H1 (cell line): ENCODE results near the gene MIER3. TPM values are rescaled to one million over a fixed set of nuclear protein-coding genes. Genes with fewer than 3 reads are reported as not detected.

ENCODE experiments used
- JUND ChIP-seq: IDR thresholded peaks from 2 replicates; pipeline ENCODE4 v1.6.1; 2011; ENCODE audit warnings: mild to moderate bottlenecking, improper control_type of control experiment, low read length
- KDM1A ChIP-seq: fragments of 200-600, 300-600 bp; sonication (generic); IDR thresholded peaks from 2 replicates; pipeline ENCODE4 v1.7.1; 2016; ENCODE audit warnings: mild to moderate bottlenecking, low read length, borderline replicate concordance
- RNF2 ChIP-seq: fragments of 200-900, 300-1000 bp; sonication (generic); IDR thresholded peaks from 2 replicates; pipeline ENCODE4 v1.7.1; 2016; ENCODE audit warnings: borderline replicate concordance, low read depth, mild to moderate bottlenecking, antibody characterized with exemption, low read length; ENCODE audit not compliant: poor library complexity, severe bottlenecking; ENCODE audit errors: missing control alignments
- polyA plus RNA-seq, 7 experiments: library from polyadenylated mRNA; depleted of rRNA in 3 of 7; stranded (reverse) in 5 of 7; unstranded in 2 of 7; fragments of >200 nt in 5 of 7; fragments of 200-250 nt in 2 of 7; gene quantifications; 1 replicate in 5 of 7; 2 replicates in 1 of 7; 4 replicates in 1 of 7; pipeline versions ENCODE4 v1.2.1 to v1.2.3, GENCODE V29; 2011 to 2013; ENCODE audit warnings: missing spikeins in 2 of 7, mixed read lengths in 2 of 7
- total RNA-seq: library from RNA; stranded (reverse); fragmentation: NEBNext Ultra II Directional; extraction: Animal tissue kit (Norgen Biotek cat#: 25700); gene quantifications from 2 replicates; pipeline ENCODE4 v1.2.1, GENCODE V29; 2021
- TF ChIP-seq, protein P1 (sequence below): IDR thresholded peaks from 2 replicates; pipeline ENCODE4 v1.6.1; 2011; ENCODE audit warnings: low read length, improper control_type of control experiment
- TF ChIP-seq, protein P2 (sequence below), 3 experiments: IDR thresholded peaks; 1 replicate in 2 of 3; 2 replicates in 1 of 3; pipeline versions ENCODE4 v1.5.1 to v1.6.1; 2011; ENCODE audit warnings: low read length in 3 of 3, mild to moderate bottlenecking in 3 of 3, inconsistent platforms in 2 of 3, low read depth in 1 of 3, moderate library complexity in 1 of 3; ENCODE audit not compliant: insufficient read depth in 1 of 3; ENCODE audit errors: control extremely low read depth in 1 of 3
- TF ChIP-seq, protein P3 (sequence below): fragments of 300-600 bp; sonication (generic); IDR thresholded peaks from 2 replicates; pipeline ENCODE4 v1.7.1; 2012; ENCODE audit warnings: low read length, moderate library complexity, mild to moderate bottlenecking, inconsistent platforms; ENCODE audit not compliant: insufficient replicate concordance

The MIER3 gene
- total and polyA plus RNA-seq, 2 of the 8 experiments (the other 6 are each of a cell fraction or from before 2014, with no cell fraction given), result 9.6 to 33.3 TPM

DNA sequence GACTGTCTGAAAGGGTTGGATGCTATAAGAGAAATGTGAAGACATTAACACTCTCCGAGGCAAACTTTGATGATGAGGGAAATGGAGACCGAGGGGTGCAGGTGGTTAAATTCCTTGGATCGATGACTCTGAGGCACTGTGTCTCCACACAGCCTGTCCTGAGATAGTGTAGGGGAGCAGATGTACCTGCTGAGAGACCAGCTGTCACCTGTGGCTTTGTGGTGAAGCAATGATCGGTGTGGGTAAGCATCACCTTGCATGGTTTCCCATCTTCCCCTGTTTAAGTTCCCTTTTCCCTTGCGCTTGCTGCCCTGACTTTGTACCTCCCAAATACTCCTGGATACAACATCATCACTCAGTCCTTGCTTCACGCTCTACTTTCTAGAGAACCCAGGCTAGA lies 9.8 kb upstream of the MIER3 start (continued):
- no peak for TF ChIP-seq KDM1A
- TF ChIP-seq, protein P1, sequence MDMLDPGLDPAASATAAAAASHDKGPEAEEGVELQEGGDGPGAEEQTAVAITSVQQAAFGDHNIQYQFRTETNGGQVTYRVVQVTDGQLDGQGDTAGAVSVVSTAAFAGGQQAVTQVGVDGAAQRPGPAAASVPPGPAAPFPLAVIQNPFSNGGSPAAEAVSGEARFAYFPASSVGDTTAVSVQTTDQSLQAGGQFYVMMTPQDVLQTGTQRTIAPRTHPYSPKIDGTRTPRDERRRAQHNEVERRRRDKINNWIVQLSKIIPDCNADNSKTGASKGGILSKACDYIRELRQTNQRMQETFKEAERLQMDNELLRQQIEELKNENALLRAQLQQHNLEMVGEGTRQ, result no peak
- TF ChIP-seq JUND, result no peak
- TF ChIP-seq, protein P2, sequence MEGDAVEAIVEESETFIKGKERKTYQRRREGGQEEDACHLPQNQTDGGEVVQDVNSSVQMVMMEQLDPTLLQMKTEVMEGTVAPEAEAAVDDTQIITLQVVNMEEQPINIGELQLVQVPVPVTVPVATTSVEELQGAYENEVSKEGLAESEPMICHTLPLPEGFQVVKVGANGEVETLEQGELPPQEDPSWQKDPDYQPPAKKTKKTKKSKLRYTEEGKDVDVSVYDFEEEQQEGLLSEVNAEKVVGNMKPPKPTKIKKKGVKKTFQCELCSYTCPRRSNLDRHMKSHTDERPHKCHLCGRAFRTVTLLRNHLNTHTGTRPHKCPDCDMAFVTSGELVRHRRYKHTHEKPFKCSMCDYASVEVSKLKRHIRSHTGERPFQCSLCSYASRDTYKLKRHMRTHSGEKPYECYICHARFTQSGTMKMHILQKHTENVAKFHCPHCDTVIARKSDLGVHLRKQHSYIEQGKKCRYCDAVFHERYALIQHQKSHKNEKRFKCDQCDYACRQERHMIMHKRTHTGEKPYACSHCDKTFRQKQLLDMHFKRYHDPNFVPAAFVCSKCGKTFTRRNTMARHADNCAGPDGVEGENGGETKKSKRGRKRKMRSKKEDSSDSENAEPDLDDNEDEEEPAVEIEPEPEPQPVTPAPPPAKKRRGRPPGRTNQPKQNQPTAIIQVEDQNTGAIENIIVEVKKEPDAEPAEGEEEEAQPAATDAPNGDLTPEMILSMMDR (IDR thresholded peaks at IDR 0.05; ENCODE audit: control extremely low read depth in 1 of 3, insufficient read depth in 1 of 3, low read depth in 1 of 3, low read length in 3 of 3), result no peak
- TF ChIP-seq, protein P3, sequence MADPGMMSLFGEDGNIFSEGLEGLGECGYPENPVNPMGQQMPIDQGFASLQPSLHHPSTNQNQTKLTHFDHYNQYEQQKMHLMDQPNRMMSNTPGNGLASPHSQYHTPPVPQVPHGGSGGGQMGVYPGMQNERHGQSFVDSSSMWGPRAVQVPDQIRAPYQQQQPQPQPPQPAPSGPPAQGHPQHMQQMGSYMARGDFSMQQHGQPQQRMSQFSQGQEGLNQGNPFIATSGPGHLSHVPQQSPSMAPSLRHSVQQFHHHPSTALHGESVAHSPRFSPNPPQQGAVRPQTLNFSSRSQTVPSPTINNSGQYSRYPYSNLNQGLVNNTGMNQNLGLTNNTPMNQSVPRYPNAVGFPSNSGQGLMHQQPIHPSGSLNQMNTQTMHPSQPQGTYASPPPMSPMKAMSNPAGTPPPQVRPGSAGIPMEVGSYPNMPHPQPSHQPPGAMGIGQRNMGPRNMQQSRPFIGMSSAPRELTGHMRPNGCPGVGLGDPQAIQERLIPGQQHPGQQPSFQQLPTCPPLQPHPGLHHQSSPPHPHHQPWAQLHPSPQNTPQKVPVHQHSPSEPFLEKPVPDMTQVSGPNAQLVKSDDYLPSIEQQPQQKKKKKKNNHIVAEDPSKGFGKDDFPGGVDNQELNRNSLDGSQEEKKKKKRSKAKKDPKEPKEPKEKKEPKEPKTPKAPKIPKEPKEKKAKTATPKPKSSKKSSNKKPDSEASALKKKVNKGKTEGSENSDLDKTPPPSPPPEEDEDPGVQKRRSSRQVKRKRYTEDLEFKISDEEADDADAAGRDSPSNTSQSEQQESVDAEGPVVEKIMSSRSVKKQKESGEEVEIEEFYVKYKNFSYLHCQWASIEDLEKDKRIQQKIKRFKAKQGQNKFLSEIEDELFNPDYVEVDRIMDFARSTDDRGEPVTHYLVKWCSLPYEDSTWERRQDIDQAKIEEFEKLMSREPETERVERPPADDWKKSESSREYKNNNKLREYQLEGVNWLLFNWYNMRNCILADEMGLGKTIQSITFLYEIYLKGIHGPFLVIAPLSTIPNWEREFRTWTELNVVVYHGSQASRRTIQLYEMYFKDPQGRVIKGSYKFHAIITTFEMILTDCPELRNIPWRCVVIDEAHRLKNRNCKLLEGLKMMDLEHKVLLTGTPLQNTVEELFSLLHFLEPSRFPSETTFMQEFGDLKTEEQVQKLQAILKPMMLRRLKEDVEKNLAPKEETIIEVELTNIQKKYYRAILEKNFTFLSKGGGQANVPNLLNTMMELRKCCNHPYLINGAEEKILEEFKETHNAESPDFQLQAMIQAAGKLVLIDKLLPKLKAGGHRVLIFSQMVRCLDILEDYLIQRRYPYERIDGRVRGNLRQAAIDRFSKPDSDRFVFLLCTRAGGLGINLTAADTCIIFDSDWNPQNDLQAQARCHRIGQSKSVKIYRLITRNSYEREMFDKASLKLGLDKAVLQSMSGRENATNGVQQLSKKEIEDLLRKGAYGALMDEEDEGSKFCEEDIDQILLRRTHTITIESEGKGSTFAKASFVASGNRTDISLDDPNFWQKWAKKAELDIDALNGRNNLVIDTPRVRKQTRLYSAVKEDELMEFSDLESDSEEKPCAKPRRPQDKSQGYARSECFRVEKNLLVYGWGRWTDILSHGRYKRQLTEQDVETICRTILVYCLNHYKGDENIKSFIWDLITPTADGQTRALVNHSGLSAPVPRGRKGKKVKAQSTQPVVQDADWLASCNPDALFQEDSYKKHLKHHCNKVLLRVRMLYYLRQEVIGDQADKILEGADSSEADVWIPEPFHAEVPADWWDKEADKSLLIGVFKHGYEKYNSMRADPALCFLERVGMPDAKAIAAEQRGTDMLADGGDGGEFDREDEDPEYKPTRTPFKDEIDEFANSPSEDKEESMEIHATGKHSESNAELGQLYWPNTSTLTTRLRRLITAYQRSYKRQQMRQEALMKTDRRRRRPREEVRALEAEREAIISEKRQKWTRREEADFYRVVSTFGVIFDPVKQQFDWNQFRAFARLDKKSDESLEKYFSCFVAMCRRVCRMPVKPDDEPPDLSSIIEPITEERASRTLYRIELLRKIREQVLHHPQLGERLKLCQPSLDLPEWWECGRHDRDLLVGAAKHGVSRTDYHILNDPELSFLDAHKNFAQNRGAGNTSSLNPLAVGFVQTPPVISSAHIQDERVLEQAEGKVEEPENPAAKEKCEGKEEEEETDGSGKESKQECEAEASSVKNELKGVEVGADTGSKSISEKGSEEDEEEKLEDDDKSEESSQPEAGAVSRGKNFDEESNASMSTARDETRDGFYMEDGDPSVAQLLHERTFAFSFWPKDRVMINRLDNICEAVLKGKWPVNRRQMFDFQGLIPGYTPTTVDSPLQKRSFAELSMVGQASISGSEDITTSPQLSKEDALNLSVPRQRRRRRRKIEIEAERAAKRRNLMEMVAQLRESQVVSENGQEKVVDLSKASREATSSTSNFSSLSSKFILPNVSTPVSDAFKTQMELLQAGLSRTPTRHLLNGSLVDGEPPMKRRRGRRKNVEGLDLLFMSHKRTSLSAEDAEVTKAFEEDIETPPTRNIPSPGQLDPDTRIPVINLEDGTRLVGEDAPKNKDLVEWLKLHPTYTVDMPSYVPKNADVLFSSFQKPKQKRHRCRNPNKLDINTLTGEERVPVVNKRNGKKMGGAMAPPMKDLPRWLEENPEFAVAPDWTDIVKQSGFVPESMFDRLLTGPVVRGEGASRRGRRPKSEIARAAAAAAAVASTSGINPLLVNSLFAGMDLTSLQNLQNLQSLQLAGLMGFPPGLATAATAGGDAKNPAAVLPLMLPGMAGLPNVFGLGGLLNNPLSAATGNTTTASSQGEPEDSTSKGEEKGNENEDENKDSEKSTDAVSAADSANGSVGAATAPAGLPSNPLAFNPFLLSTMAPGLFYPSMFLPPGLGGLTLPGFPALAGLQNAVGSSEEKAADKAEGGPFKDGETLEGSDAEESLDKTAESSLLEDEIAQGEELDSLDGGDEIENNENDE, result no peak
- no peak for TF ChIP-seq RNF2
